PC-9 (cell line): ENCODE results near the gene VPS11. TPM values are rescaled to one million over a fixed set of nuclear protein-coding genes. Genes with fewer than 3 reads are reported as not detected.

Source experiments
- BruUV-seq: library from RNA; stranded (reverse); fragments of 400-500 nt; replicated peaks from 2 replicates; lab custom pipeline; 2021; lab: Mats Ljungman, UMichigan
- CTCF ChIA-PET: fragments of 300-600 bp; sonication (Branson Sonifier 250); formaldehyde crosslinking; loops from one replicate; lab custom pipeline; 2022; ENCODE audit warnings: antibody characterized with exemption; lab: Charles Lee
- POLR2A ChIA-PET: fragments of 300-600 bp; sonication (Branson Sonifier 250); formaldehyde crosslinking; loops from one replicate; lab custom pipeline; 2022; ENCODE audit warnings: antibody characterized with exemption; ENCODE audit not compliant: unreplicated experiment; lab: Charles Lee
- DNase-seq, 2 experiments: peaks; one replicate each; pipeline versions ENCODE4 v3.0.0 to v3.0.0-alpha.2; 2015 to 2022; ENCODE audit warnings: mixed read lengths in 1 of 2
- H2AFZ ChIP-seq: fragments of 200-600 bp; sonication (generic); 2 replicates; pipeline ENCODE4 v1.8.1; 2017; ENCODE audit warnings: antibody characterized with exemption
- H3F3A ChIP-seq: fragments of 200-600 bp; sonication (generic); 2 replicates; pipeline ENCODE4 v1.8.1; 2017; ENCODE audit warnings: antibody characterized with exemption, mild to moderate bottlenecking, low read depth; ENCODE audit not compliant: insufficient read depth
- H3K27ac ChIP-seq: fragments of 200-600 bp; sonication (generic); 2 replicates; pipeline ENCODE4 v1.6.1; 2016; ENCODE audit warnings: mixed run types
- H3K27me3 ChIP-seq: fragments of 200-600 bp; sonication (generic); 2 replicates; pipeline ENCODE4 v1.6.1; 2016; ENCODE audit warnings: low read depth, mixed run types; ENCODE audit not compliant: insufficient read depth
- H3K36me3 ChIP-seq: fragments of 200-600 bp; sonication (generic); 2 replicates; pipeline ENCODE4 v1.6.1; 2016; ENCODE audit warnings: low read depth, mixed run types
- H3K4me1 ChIP-seq: fragments of 200-600 bp; sonication (generic); replicated peaks from 2 replicates; pipeline ENCODE4 v1.6.1; 2016; ENCODE audit warnings: mixed run types; ENCODE audit not compliant: insufficient read depth
- H3K4me2 ChIP-seq: fragments of 200-600 bp; sonication (generic); 2 replicates; pipeline ENCODE4 v1.6.1; 2017; ENCODE audit warnings: mixed run types
- H3K4me3 ChIP-seq: fragments of 200-600 bp; sonication (generic); 2 replicates; pipeline ENCODE4 v1.6.1; 2016; ENCODE audit warnings: mixed run types
- H3K79me2 ChIP-seq: fragments of 200-600 bp; sonication (generic); 2 replicates; pipeline ENCODE4 v1.6.1; 2017; ENCODE audit warnings: low read depth, mixed run types
- H3K9me2 ChIP-seq: fragments of 200-600 bp; sonication (generic); 2 replicates; pipeline ENCODE4 v1.8.1; 2017; ENCODE audit warnings: mild to moderate bottlenecking; ENCODE audit not compliant: insufficient read depth
- H3K9me3 ChIP-seq: fragments of 200-600 bp; sonication (generic); 2 replicates; pipeline ENCODE4 v1.8.1; 2016; ENCODE audit warnings: low read depth; ENCODE audit not compliant: insufficient read depth
- H4K20me1 ChIP-seq: fragments of 200-600 bp; sonication (generic); 2 replicates; pipeline ENCODE4 v1.8.1; 2017; ENCODE audit not compliant: insufficient read depth
- CTCF ChIP-seq: fragments of 200-600 bp; sonication (generic); conservative IDR thresholded peaks from 2 replicates; pipeline ENCODE4 v1.6.1; 2017; ENCODE audit warnings: mixed run types, antibody characterized with exemption, mild to moderate bottlenecking, moderate library complexity
- EZH2 ChIP-seq: fragments of 200-600 bp; sonication (generic); IDR thresholded peaks from 2 replicates; pipeline ENCODE4 v1.8.0; 2017; ENCODE audit warnings: antibody characterized with exemption, low read depth
- intact Hi-C: fragments of 100-400 bp; cut with micrococcal nuclease; formaldehyde crosslinking; loops from one replicate; pipeline ENCODE4 v1.10.0; 2022; ENCODE audit not compliant: unreplicated experiment
- total RNA-seq: library from RNA; stranded (reverse); gene quantifications from 2 replicates; pipeline ENCODE4 v1.2.3, GENCODE V29; 2021

VPS11 gene
- total RNA-seq, 1 experiment from 2014 or later, result 21.1 TPM

- DNase-seq, result peak in 1 of 2 experiments; percentile 12
- ChIA-PET CTCF (interaction anchor here (0.6 kb wide), 1 partner anchor 252 kb away, joined by 3 read pairs; no protein-coding TSS in a partner anchor), POLR2A (no interaction called here)
- H3K9me3 ChIP-seq, result no peaks in the 10 kb centered on the region
- peaks cover 14% of the 10 kb centered on the region for H3K36me3 ChIP-seq
- no TSS peak for BruUV-seq
- H3F3A ChIP-seq, result peaks cover 40% of the 10 kb centered on the region; the same call in 1 of the 2 replicates
- no peak overlapping the region for H2AFZ ChIP-seq
- H4K20me1 ChIP-seq, result peaks cover 14% of the 10 kb centered on the region
- H3K4me1 ChIP-seq, result peaks cover 38% of the 10 kb centered on the region
- H3K79me2 ChIP-seq, result peaks cover 43% of the 10 kb centered on the region
- no peak overlapping the region for H3K27ac ChIP-seq
- H3K9me2 ChIP-seq, result no peaks in the 10 kb centered on the region
- H3K27me3 ChIP-seq, result no peaks in the 10 kb centered on the region
- no peak overlapping the region for H3K4me2 ChIP-seq
- intact Hi-C loops, result no loop called here
- H3K4me3 ChIP-seq, result no peak overlapping the region
- TF ChIP-seq EZH2 (no peak), CTCF (no peak)
These were observed 20.8 kb downstream of the VPS11 start for GRCh38 chr11:119088406-119088805.

- intact Hi-C loops, result no loop called here
- ChIA-PET CTCF (interaction anchor here (0.6 kb wide), 1 partner anchor 251 kb away, joined by 3 read pairs; no protein-coding TSS in a partner anchor), POLR2A (no interaction called here)
- peaks cover 43% of the 10 kb centered on the region; the same call in 1 of the 2 replicates for H3F3A ChIP-seq
- peaks cover 40% of the 10 kb centered on the region for H3K4me1 ChIP-seq
- H3K79me2 ChIP-seq, result peaks cover 52% of the 10 kb centered on the region
- DNase-seq, result no peak
- no peak overlapping the region for H3K4me2 ChIP-seq
- no peaks in the 10 kb centered on the region for H3K9me3 ChIP-seq
- H3K9me2 ChIP-seq, result no peaks in the 10 kb centered on the region
- H2AFZ ChIP-seq, result no peak overlapping the region
- no TSS peak for BruUV-seq
- H3K4me3 ChIP-seq, result no peak overlapping the region
- H3K27me3 ChIP-seq, result no peaks in the 10 kb centered on the region
- H3K36me3 ChIP-seq, result peaks cover 16% of the 10 kb centered on the region
- H4K20me1 ChIP-seq, result peaks cover 21% of the 10 kb centered on the region
- TF ChIP-seq CTCF (no peak), EZH2 (no peak)
- no peak overlapping the region for H3K27ac ChIP-seq
These were observed 21.7 kb downstream of the VPS11 start for GRCh38 chr11:119089319-119089718.

- Histone ChIP-seq H3F3A (peaks cover 42% of the 10 kb centered on the region; the same call in 1 of the 2 replicates), H3K9me3 (no peaks in the 10 kb centered on the region), H3K9me2 (no peaks in the 10 kb centered on the region), H3K4me3 (no peak overlapping the region), H2AFZ (no peak overlapping the region), H3K36me3 (peaks cover 16% of the 10 kb centered on the region), H3K4me1 (peaks cover 36% of the 10 kb centered on the region), H3K27me3 (no peaks in the 10 kb centered on the region), H3K79me2 (peaks cover 51% of the 10 kb centered on the region), H3K4me2 (no peak overlapping the region), H3K27ac (no peak overlapping the region; the same call in 1 of the 2 replicates), H4K20me1 (peaks cover 18% of the 10 kb centered on the region)
- POLR2A ChIA-PET, result interaction anchor here (0.6 kb wide), 1 partner anchor 11 kb away, joined by 4 read pairs; the partner anchor contains the start of gene DPAGT1
- CTCF ChIA-PET, result no interaction called here
- TF ChIP-seq EZH2 (no peak), CTCF (no peak)
- BruUV-seq, result no TSS peak
- intact Hi-C loops, result loop anchor here (10.0 kb wide), 1 partner anchor 384 kb away; no protein-coding TSS in a partner anchor
- DNase-seq, result no peak
These were observed 23.6 kb downstream of the VPS11 start for GRCh38 chr11:119091178-119091577.
